G401.6 (cell line): Measurements from ENCODE around the gene ROR2.
"Not testable (repeated sequence)": the region's sequence is repeated elsewhere in the genome, so short reads cannot be mapped to it uniquely, and the experiment has no call there.

Experiments used
- FAIRE-seq: peaks from 2 replicates; lab custom pipeline; 2012; peaks lifted over from hg19 to GRCh38; lab: Jason Lieb, UNC

The ROR2 gene

GRCh38 chr9:91796516-91796915 is 153.5 kb downstream of the ROR2 start:
- not testable (repeated sequence) for FAIRE-seq

- no peak for FAIRE-seq
Measured at GRCh38 chr9:91795598-91796241, 154.3 kb downstream of the ROR2 start.

- not testable (repeated sequence) for FAIRE-seq
Measured at GRCh38 chr9:91793371-91793770, 156.7 kb downstream of the ROR2 start.

- FAIRE-seq, result no peak
Measured at GRCh38 chr9:91790917-91791316, 159.1 kb downstream of the ROR2 start.

GRCh38 chr9:91789941-91790340 is 160.1 kb downstream of the ROR2 start:
- FAIRE-seq, result no peak

- FAIRE-seq, result no peak
Measured at GRCh38 chr9:91787931-91788330, 162.1 kb downstream of the ROR2 start.

GRCh38 chr9:91786132-91786896 is 163.7 kb downstream of the ROR2 start:
- no peak for FAIRE-seq

GRCh38 chr9:91785447-91785842 is 164.6 kb downstream of the ROR2 start:
- FAIRE-seq, result no peak

GRCh38 chr9:91784673-91785446 is 165.2 kb downstream of the ROR2 start:
- FAIRE-seq, result no peak

GRCh38 chr9:91783876-91784672 is 166.0 kb downstream of the ROR2 start:
- FAIRE-seq, result no peak

GRCh38 chr9:91783411-91783810 is 166.6 kb downstream of the ROR2 start:
- FAIRE-seq, result no peak

- no peak for FAIRE-seq
Measured at GRCh38 chr9:91782708-91783214, 167.3 kb downstream of the ROR2 start.

- FAIRE-seq, result no peak
Measured at GRCh38 chr9:91781906-91782305, 168.1 kb downstream of the ROR2 start.

GRCh38 chr9:91781116-91781515 is 168.9 kb downstream of the ROR2 start:
- no peak for FAIRE-seq

- no peak for FAIRE-seq
Measured at GRCh38 chr9:91778031-91778430, 172.0 kb downstream of the ROR2 start.

- FAIRE-seq, result no peak
Measured at GRCh38 chr9:91777292-91777830, 172.7 kb downstream of the ROR2 start.

- FAIRE-seq, result no peak
Measured at GRCh38 chr9:91776409-91777291, 173.4 kb downstream of the ROR2 start.

- FAIRE-seq, result no peak
Measured at GRCh38 chr9:91775708-91776028, 174.4 kb downstream of the ROR2 start.

- FAIRE-seq, result no peak
Measured at GRCh38 chr9:91775011-91775707, 174.9 kb downstream of the ROR2 start.

GRCh38 chr9:91773156-91773555 is 176.9 kb downstream of the ROR2 start:
- no peak for FAIRE-seq
